Stimulated activated CD8-positive, alpha-beta memory T cell treated with anti-CD3 and anti-CD28 coated beads, Interleukin-15, amount 100 ng/mL, for 1 hour (primary cell): Measurements from ENCODE around the gene METTL23.
"Not testable (repeated sequence)": the region's sequence is repeated elsewhere in the genome, so short reads cannot be mapped to it uniquely, and the experiment has no call there.

Source experiments
- DNase-seq: peaks from one replicate; pipeline ENCODE4 v3.0.0-alpha.2; 2020; ENCODE audit warnings: low read depth

The METTL23 gene

DNA sequence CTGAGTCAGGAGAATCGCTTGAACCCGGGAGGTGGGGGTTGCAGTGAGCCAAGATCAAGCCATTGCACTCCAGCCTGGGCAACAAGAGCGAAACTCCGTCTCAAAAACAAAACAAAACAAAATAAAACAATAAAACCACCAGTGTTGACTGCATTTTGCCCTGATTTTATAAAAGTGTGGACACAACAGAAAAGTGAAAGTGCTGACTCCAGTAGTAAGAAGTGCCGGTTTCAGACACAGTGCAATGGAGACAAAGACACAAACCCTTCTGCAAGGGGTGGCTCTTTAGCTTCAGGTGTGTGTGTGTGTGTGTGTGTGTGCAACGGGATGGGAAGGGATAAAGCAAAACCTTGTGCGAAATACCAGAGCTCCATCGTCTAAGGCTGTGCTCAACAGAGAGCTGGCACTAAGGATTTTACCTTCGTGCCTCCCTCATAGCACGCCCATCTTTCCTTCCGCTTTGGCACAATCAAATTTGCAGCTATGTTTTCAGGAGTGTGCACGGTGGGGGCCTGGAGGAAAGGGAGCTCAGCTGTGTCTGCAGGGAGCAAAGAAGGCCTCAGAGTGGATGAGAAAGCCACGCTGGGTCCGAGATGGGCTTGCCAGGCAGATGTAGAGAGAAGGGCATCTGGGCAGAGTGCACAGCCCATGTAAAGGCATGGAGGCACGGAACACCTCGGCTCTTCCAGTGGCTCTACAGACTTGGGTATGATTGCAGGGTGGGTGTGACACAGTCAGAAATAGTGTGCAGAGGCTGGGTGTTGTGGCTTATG, 31.4 kb upstream of the METTL23 start:
- DNase-seq, result no peak

DNA sequence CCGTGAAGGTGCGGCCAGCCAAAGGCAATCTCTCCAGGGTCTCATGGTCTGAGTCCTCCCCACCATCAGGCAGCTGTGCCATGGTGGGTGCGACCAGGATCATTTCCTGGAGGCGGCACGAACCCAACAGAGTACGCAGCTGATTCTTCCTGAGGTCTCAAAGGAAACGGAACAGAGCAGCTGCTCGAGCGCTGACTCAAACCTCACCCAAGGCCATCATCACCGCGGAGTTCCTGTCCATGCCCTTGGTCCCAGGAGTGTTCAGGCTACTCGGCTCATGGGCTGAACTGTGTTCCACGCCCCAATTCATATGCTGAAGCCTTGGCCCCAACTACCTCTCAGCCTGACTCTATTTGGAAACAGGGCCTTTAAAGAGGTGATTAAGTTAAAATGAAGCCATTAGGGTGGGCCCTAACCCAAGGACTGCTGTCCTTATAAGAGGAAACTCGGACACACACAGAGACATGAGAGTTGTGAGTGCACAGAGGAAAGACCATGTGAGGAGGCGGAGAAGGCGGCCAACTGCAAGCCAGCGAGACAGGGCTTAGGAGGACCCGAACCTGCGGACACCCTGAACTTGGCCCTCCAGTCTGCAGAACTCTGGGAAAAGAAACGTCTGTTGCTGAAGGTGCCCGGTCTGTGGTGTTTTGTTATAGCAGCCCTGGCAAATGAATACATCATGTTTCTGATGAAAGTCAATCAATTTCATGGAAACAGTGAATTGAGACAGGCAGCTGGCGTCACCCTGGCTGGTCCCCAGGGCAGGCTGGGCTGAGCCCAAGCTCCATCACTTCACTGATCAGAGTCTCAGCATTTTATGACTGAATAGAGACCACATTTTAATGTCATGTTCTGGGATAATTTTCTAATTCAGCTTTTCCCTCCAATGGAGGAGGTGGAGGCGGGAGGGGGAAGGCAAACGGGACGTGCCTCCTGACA, 29.6 kb upstream of the METTL23 start:
- DNase-seq, result no peak

DNA sequence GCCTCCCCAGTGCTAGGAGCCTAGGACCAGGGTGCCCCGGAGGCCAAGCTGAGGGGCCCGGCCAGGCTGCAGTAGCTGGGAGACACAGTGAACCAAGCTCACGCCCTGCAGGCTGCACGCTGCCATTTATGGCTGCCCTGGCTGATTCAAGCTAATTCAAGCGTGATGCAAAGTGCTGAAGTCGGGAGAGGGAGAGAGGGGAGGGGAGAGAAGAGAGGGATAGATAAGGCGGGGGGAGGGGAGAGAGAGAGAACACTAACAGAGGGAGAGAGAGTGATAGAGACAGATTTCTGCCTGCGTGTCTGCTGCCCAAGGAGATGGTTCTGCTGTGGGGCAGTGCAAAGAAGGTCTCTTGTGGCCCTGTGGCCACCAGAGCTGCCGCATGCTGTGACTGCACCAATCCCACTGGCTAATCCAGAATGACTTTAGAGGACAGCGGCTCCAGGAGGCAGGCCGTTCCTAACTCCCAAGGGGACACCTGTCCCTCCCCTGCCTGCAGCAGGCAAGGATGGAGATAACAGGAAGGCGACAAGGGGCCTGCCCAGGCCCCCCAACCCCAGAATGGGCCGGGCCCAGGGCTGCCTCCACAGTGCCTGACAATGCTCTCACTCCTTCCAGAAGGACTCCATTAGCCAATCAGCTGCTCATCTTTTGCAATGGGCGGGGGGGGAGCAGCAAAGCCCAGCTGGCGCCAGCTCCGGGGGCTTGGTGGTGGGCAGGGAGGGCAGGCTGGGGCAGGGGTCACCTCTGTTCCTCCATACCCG, 28.8 kb upstream of the METTL23 start:
- DNase-seq, result no peak

DNA sequence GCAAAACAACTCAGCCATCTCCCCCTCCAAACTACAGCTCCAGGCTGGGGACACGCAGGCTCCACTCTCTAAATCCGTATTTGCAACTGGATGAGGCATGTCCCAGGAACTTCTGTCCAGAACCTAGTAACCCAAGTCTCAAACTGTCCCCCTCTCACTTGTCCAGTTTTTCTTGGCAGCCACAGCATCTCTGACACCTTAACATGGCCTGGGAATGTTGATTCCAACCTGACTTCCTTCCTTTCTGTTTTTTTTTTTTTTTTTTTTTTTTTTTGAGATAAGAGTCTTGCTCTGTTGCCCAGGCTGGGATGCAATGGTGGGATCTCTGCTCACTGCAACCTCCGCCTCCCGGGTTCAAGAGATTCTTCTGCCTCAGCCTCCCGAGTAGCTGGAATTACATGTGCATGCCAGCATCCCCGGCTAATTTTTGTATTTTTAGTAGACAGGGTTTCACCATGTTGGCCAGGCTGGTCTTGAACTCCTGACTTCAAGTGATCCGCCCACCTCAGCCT, 28.1 kb upstream of the METTL23 start:
- DNase-seq, result not testable (repeated sequence)

DNA sequence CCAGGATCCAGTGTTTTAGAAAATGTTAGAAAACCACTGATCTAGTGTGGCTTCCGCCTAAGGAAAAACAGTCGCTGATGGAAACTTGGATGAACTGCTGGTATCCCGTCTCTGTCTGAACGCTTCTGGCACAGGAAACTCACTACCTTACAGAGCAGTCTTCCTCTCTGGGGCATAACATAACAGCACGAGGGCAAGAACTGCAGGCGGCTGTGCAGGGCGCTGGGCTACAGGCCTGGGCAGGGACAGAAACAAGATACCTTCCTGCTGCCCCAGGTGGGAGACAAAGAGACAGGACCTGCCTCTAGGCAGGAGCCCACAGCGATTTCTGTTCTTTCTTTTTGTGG, 26.4 kb upstream of the METTL23 start:
- DNase-seq, result no peak

DNA sequence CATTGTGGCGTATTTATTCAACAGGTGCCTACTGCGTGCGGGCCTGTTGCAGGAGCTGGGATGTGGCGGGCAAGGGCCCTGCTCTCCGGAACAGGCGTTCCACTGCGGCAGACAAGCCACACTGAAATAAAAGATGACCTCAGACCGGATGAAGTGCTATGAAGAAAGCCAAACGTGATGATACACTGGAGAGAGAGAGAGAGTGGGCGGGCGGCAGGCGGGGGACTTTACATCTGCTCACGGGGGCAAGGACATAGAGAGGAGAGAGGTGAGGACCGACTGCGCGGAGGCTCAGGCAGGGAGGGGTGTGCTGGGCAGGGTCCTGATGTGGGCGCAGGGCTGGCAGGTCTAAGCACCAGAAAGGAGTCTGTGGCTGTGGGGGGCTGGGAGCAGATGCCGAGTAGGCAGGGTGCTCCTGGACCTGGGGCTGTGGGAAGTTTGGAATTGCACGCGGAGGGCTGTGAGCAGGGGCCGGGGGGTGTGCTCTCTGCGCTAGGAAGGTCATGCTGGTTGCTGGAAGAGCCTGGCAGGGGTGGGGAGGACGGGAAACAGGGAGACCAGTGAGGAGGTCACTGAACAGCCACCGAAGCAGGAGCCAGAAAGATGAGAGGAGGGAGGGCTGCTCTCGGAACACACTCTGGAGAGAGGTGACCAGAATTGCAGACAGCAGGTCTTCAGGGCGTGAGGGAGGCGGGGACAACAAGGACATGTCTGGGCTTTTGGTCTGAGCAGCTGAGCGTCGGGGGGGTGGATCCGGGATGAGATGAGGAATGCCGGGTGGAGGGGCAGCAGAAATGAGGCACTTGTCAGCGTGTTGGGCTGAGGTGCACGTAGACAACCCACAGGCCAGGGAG, 25.8 kb upstream of the METTL23 start:
- no peak for DNase-seq

DNA sequence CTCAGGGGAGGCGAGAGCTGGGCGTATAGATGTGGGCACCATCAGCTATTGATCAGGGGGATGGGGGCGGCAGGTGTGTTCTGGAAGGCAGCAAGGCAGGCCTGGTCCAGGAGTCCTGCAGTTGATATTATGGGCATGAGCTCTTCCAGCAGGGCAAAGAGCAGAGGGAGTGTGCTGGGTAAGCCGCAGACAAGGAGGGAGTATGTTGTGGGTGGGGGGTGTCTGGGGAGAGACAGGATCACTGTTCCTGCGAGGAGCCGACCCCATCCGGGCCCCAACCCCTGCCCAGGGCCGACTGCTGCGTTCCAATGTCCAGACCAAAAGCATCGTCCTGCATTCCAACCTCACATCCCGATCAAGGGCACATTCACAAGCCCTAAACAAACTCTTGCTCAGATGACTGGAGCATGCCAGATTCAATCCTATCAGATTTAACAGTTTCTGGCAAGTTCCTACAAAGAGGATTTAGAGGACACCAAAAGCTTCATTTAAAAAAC, 25.1 kb upstream of the METTL23 start:
- DNase-seq, result no peak

DNA sequence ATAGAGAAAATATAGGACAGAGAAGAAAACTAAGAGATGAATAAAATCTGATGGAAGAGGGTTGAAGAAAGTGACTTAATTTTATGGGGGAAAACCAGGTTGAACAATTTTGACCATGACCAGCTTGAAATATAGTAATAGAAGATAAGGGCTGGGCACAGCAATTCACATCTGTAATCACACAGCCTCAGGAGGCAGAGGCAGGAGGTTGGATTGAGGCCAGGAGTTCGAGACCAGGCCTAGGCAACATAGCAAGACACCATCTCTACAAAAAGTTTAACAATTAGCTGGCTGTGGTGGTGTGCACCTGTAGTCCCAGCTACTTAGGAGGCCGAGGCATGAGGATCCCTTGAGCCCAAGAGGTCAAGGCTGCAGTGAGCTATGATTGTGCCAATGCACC, 24.6 kb upstream of the METTL23 start:
- DNase-seq, result no peak

DNA sequence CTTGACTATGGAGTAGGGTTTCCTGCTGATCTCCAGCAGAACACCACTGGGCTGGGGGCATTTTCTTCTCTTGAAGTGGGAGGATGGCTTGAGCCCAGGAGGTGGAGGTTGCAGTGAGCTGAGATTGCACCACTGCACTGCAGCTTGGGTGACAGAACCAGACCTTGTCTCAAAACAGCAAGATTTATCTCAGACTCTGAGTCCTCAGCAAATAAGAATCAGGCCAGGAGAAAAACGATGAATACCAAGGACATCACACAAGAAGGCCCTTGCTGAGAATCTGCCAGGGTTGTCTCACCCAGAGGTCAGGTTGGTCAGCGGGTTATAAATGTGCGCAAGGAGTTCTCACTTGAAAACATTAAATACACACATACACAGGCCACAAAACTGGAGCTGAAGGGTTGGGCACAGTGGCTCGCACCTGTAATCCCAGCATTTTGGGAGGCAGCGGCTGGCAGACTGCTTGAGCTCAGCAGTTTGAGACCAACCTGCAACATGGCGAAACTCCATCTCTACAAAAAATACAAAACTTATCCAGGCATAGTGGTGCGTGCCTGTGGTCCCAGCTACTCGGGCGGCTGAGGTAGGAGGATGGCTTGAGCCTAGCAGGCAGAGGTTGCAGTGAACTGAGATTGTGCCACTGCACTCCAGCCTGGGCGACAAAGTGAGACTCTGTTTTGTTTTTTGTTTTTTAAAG, 23.6 kb upstream of the METTL23 start:
- DNase-seq, result no peak

DNA sequence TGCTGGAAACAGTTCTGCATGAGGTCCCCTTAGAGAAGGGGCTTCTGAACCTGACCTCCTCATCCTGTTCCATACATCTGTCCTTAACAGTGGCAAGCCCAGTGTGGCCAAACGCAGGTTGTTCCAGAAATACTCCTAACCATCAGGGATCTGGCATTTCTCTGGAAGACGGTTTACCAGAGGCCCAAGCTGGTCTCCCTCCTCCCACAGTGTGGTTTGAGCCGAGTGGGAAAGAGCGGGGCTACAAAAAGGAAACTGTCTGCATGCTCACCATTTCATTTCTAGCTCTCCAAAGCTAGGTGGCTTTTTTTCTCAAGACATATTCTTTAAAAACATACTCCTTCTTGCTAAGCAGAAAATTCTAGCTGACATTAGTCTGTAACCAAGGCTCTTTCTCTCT, 21.8 kb upstream of the METTL23 start:
- DNase-seq, result no peak

DNA sequence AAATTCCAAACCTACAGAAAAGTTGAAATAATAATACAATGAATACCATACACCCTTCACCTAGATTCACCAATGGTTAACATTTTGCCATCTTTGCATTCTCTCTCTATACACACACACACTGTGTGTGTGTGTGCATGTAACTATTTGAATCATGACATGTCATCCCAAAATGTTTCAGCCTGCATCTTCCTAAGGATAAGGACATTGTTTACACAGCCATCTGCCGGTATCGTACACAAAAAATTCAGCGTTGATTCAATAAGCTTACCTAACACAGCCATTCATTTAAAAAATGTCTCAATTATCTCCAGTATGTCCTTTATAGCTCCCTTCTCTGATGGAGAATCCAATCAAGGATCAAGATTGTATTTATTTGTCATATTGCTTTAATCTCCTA, 19.8 kb upstream of the METTL23 start:
- DNase-seq, result no peak

DNA sequence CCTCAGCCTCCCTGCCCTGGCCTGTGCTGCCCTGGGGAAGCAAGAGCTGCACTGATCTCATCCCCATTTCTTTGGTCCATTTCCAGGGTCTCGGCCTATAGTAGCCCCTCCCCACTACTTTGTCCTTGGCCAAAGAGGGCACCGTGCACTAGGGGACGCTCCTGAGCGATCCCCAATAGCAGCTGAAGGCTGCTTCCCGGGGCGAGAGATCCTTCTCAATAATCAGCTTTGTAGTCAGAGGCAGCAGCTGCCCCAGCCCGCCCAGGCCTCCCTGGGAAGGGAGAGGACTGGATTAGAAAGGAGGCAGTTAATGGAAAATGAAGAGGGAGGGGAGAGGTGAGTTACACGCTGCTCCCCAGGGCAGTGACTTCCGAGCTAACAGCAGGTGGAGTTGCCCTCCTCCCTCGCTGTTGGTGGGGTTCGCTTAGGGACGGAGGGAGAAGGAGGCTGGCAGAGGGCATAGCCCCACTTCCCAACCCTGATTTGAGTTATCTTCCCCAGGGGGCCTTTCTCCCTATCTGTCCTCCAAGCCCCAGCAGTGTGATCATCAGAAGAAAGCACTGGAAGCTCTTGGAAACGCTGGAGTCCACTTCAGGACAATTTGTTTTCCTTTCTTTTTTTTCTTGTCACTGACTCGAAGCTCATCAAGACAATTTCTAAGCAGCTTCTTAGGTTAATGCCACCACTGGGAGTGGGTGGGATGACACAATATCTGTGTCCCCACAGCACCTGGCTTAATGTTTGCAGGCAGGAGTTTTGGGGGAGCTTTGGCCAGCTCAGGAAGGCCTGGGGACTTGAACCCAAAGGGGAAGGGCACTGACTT, 18.4 kb upstream of the METTL23 start:
- DNase-seq, result no peak

DNA sequence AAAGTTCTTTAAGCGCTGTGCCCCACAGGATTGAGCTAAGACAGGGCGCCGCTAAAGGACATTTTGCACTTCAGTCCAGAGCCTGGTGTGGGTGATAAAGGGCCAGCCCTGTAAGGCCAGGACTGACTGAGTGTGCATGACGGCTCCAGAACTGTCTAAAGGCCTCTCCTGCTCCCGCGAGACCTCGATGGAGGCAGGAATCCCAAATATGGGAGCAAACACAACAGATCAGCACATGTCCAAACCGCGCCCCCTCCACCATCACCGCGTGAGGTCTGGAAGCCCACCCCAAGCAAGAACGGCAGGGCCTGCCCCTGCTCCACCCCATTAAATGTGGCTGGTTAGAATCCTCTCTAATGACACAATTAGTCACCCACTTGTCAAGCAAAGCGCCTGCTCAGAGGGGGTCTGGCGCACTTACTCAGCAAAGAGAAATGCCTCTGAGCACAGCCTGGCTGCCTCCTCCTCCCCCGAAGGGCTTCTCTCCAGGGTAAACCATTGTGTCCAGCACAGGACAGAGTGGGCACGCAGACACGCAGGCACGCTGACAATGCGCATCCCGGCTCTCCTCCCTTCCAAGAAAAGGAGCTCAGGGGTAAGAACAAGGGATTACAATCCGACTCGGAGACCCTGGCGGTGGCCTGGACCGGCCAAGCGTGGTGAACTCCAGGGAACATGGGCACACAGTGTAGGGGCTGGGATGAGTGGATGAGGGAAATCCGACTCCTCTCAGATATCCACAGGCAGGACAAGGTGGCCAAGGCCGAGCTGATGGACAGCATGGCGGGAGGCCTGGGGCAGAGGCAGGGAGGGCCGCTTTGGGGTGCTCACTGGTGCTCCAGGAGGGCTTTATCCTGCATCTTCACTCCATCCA, 17.3 kb upstream of the METTL23 start:
- DNase-seq, result no peak

DNA sequence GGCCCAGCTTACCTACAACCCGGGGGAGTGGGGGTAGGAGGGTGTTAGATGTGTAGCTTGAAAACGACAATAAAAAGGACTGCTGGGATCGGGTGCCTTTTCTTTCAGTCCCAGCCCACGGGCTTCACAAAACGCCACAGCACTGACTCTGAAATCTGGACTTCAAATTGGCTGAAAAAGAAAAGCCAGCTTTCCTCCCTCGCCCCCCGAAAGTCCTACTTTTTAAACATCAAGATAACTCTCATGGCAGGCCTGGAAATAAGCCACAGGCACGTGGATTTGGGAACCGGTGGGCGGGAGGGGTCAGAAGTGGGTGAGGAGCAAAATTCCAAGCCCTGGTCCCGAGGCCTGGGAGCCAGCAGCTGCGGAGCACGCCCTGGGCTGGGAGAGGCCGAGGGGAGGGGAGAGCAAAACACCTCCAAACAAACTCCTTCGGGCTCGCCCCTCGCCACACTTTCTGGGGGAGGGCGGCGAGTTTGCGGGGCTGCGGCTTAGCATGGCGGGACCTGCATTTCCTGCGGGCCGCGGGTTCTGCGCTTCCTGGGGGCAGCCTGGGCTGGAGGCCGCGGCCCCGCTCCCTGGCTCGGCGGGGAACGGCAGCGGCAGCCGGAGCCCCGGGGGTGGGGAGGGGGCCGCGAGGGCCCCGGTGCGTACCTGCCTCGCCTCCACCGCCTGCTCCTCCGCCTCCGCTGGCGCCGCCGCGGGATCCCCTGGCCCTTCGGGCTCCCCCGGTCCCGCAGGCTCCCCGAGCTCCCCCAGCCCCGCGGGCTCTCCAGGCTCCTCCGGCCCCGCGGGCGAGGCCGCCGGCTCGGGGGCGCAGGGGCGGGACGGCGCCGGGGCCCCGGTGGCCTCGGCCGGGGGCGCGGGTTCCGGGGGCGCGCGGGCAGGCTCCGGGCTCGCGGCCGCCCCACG, 16.4 kb upstream of the METTL23 start:
- not testable (repeated sequence) for DNase-seq

DNA sequence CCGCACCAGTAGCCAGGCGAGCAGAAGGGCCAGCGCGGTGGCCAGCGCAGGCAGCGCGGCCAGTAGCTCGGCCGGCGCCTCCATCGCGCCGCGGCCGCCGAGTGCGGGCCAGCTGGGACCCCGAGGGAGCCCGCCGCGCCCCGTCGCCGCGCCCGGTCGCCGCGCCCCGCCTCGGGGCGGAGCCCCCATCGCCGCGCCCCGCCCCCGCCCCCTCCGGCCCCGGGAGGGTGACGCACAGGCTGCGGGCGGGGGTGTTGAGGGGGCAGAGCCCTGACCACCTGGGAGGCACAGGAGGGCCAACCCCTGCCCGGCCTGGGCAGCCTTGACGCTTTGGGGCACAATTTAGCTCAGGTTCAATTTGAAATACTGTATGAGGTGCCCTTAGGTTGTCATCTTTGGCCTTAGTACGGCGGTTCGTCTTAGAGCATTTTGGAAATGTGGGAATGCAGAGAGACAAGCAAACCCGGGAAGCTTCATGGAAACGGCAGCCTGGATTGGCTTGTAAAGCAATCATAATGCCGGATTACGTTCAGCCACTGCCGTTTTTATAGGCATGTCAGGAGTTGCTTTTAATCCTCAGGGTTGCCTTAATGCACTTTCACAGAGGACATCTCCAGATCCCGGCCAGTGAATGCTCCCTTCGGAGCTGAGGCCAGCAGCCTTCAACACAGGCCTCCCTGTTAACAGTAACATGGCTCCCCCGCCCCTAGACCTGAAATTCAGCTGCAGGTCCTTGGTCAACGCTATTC, 15.6 kb upstream of the METTL23 start, which contains the start of gene MXRA7:
MXRA7 (minus strand) TSS at position 103 of the 749 bp plus-strand sequence; CDS start at position 84, 19 bp downstream.
- no peak for DNase-seq

DNA sequence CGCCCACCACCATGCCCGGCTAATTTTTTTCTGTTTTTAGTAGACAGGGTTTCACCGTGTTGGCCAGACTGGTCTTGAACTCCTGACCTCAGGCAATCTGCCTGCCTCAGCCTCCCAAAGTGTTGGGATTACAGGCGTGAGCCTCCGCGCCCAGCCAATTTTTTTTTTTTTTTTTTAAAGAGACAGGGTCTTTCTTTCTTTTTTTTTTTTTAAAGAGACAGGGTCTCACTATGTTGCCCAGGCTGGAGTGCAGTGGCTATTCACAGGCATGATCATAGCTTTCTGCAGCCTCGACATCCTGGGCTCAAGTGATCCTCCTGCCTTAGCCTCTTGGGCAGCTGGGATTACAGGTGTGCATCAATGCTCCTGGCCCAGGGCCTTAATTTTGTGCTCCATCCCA, 14.3 kb upstream of the METTL23 start:
- not testable (repeated sequence) for DNase-seq

DNA sequence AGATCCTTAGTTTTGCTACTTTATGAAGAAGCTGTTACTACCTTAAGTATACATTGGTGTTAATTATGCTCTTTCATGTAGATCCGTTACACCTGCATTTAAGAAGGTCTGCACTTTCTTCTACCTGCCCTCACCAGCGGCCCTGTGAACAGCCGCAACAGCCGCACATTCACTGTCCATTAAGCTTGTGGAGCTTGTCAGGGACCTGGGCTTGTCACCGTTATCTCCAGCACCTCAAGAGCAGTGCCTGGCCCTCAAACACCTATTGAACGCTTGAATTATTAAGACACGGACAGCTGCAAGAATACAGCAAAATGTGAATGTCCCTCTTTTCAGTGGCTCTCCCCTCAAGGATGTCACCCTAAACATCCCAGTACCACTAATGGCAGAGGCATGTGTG, 12.9 kb upstream of the METTL23 start:
- DNase-seq, result no peak
